SK-N-SH treated with all-trans-retinoic acid at 6 μM for 48 hours (cell line): ENCODE results near the gene DGCR6.
"Not testable (repeated sequence)": the region's sequence is repeated elsewhere in the genome, so short reads cannot be mapped to it uniquely, and the experiment has no call there.

ENCODE experiments used
- ATAC-seq: fragments of 200-7000 bp; cut with Tn5 transposase; 3 replicates; pipeline ENCODE4 v1.9.1; 2020; ENCODE audit warnings: mild to moderate bottlenecking, moderate library complexity

Gene DGCR6

GRCh38 chr22:18957621-18958320 lies 51.7 kb downstream of the DGCR6 start:
- ATAC-seq, result not testable (repeated sequence)

- not testable (repeated sequence) for ATAC-seq
These were observed 52.2 kb downstream of the DGCR6 start for GRCh38 chr22:18958321-18958705.

GRCh38 chr22:18958738-18959137 lies 52.6 kb downstream of the DGCR6 start:
- ATAC-seq, result not testable (repeated sequence)

- not testable (repeated sequence) for ATAC-seq
These were observed 53.1 kb downstream of the DGCR6 start for GRCh38 chr22:18959266-18959665.

GRCh38 chr22:18959741-18960140 lies 53.6 kb downstream of the DGCR6 start:
- ATAC-seq, result not testable (repeated sequence)

- not testable (repeated sequence) for ATAC-seq
These were observed 54.2 kb downstream of the DGCR6 start for GRCh38 chr22:18960166-18960820.

- not testable (repeated sequence) for ATAC-seq
These were observed 55.1 kb downstream of the DGCR6 start for GRCh38 chr22:18961201-18961600.
